ENCODE data around the gene ZNF491. TPM values are rescaled to one million over a fixed set of nuclear protein-coding genes. Genes with fewer than 3 reads are reported as not detected.

Gene ZNF491
- total RNA-seq, 1 experiment from 2014 or later: not detected

DNA sequence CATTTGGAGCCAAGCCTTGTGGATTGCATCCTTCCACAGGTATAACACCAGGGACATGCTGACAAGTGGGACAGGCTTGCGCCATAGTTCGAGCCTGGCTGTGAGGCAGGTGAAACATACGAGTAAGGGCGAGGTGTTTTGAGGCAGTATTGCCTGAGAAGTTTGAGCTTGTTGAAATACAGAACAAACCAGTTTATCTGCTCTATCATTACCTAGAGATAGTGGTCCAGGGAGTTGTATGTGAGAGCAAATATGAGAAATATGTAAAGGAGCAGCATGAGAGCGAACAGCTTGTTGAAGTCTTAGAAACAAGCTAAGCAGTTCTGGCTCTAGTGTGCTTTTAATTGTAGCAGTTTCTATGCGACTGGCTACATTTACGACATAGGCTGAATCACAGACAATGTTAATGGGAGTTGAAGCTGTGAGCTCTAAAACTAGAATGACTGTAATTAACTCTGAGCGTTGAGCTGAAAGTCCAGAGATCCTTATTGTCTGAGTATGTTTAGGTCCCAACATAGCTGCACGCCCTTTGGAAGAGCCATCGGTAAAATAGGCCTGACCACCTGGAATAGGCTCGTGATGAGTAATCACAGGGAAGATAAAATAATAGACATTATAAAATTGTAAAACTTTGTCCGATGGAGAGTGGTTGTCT lies 58.4 kb downstream of the ZNF491 start:
- H3K9ac ChIP-seq (ENCODE audit: low read length): no peak overlapping the region
- ChIA-PET CTCF (no interaction called here), RAD21 (ENCODE audit: low non-redundant PET in 1 of 2, low total read pairs in 2 of 2, uncharacterized antibody in 2 of 2, unreplicated experiment in 2 of 2) (no interaction called here), POLR2A (no interaction called here)
- no peak overlapping the region for H3K4me3 ChIP-seq (replicated peaks in 1 of 2; ENCODE audit: low read depth in 1 of 2, low read length in 2 of 2)
- no TSS peak for BruUV-seq (replicated peaks)
- no peak overlapping the region for H3K27ac ChIP-seq (ENCODE audit: low read depth, low read length)
- DNase-seq (ENCODE audit: low read depth, low spot score) (no peak), ATAC-seq (no peak)
- intact Hi-C loops (cut with micrococcal nuclease): no loop called here
- no peaks in the 10 kb centered on the region for H3K4me1 ChIP-seq (ENCODE audit: control insufficient read depth in 1 of 2, insufficient read depth in 2 of 2, low read length in 2 of 2)
- H4K20me1 ChIP-seq (ENCODE audit: insufficient read depth): no peaks in the 10 kb centered on the region
- H3K36me3 ChIP-seq (ENCODE audit: control insufficient read depth in 1 of 2, insufficient read depth in 2 of 2, low read length in 2 of 2): no peaks in the 10 kb centered on the region
- peaks cover 0 to 4% of the 10 kb centered on the region in 2 experiments; a peak in 1 of 4 replicates for H3K9me3 ChIP-seq (ENCODE audit: control insufficient read depth in 1 of 2, insufficient read depth in 1 of 2, low read depth in 1 of 2, low read length in 2 of 2)
- H3K27me3 ChIP-seq (ENCODE audit: insufficient read depth, low read length): no peaks in the 10 kb centered on the region
- no peak overlapping the region for H2AFZ ChIP-seq (ENCODE audit: low read depth, low read length, poor library complexity, severe bottlenecking)
- H3K4me2 ChIP-seq (ENCODE audit: low read length): no peak overlapping the region
- H3K9me2 ChIP-seq (ENCODE audit: insufficient read depth): no peaks in the 10 kb centered on the region
- no peaks in the 10 kb centered on the region for H3K79me2 ChIP-seq (ENCODE audit: insufficient read depth, low read length)
- TF ChIP-seq ELF1 (IDR thresholded peaks at IDR 0.05; ENCODE audit: borderline replicate concordance, low read depth) (no peak), ZNF274 (IDR thresholded peaks at IDR 0.05; ENCODE audit: low read depth, low read length) (no peak), FOSL1 (IDR thresholded peaks at IDR 0.05; ENCODE audit: low read depth) (no peak), RAD21 (IDR thresholded peaks at IDR 0.05; ENCODE audit: low read depth) (no peak), CBX3 (IDR thresholded peaks at IDR 0.05; ENCODE audit: low read depth) (no peak), CEBPB (IDR thresholded peaks at IDR 0.05; ENCODE audit: low read depth) (no peak), YY1 (IDR thresholded peaks at IDR 0.05; ENCODE audit: extremely low read depth, insufficient replicate concordance, low read depth, low read length) (no peak), POLR2AphosphoS5 (IDR thresholded peaks at IDR 0.05; ENCODE audit: low read depth, low read length) (no peak), EGR1 (IDR thresholded peaks at IDR 0.05; ENCODE audit: low read depth) (no peak)
- TF ChIP-seq, protein P1, sequence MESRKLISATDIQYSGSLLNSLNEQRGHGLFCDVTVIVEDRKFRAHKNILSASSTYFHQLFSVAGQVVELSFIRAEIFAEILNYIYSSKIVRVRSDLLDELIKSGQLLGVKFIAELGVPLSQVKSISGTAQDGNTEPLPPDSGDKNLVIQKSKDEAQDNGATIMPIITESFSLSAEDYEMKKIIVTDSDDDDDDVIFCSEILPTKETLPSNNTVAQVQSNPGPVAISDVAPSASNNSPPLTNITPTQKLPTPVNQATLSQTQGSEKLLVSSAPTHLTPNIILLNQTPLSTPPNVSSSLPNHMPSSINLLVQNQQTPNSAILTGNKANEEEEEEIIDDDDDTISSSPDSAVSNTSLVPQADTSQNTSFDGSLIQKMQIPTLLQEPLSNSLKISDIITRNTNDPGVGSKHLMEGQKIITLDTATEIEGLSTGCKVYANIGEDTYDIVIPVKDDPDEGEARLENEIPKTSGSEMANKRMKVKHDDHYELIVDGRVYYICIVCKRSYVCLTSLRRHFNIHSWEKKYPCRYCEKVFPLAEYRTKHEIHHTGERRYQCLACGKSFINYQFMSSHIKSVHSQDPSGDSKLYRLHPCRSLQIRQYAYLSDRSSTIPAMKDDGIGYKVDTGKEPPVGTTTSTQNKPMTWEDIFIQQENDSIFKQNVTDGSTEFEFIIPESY (IDR thresholded peaks at IDR 0.05; ENCODE audit: extremely low read depth, insufficient replicate concordance, low read length): no peak
- TF ChIP-seq, protein P2, sequence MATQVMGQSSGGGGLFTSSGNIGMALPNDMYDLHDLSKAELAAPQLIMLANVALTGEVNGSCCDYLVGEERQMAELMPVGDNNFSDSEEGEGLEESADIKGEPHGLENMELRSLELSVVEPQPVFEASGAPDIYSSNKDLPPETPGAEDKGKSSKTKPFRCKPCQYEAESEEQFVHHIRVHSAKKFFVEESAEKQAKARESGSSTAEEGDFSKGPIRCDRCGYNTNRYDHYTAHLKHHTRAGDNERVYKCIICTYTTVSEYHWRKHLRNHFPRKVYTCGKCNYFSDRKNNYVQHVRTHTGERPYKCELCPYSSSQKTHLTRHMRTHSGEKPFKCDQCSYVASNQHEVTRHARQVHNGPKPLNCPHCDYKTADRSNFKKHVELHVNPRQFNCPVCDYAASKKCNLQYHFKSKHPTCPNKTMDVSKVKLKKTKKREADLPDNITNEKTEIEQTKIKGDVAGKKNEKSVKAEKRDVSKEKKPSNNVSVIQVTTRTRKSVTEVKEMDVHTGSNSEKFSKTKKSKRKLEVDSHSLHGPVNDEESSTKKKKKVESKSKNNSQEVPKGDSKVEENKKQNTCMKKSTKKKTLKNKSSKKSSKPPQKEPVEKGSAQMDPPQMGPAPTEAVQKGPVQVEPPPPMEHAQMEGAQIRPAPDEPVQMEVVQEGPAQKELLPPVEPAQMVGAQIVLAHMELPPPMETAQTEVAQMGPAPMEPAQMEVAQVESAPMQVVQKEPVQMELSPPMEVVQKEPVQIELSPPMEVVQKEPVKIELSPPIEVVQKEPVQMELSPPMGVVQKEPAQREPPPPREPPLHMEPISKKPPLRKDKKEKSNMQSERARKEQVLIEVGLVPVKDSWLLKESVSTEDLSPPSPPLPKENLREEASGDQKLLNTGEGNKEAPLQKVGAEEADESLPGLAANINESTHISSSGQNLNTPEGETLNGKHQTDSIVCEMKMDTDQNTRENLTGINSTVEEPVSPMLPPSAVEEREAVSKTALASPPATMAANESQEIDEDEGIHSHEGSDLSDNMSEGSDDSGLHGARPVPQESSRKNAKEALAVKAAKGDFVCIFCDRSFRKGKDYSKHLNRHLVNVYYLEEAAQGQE (IDR thresholded peaks at IDR 0.05; ENCODE audit: low read depth): no peak

Other genes starting within 250 kb of the ZNF491 start
- gene ELOF1, start 239.3 kb upstream of the ZNF491 start, total RNA-seq (2021; ENCODE audit: unreplicated experiment): 74.5 TPM
- gene ACP5, start 220.9 kb upstream of the ZNF491 start, total RNA-seq (2021; ENCODE audit: unreplicated experiment): 1.2 TPM
- gene ZNF627, start 201.0 kb upstream of the ZNF491 start, total RNA-seq (2021; ENCODE audit: unreplicated experiment): 14.8 TPM
- 4.7 TPM for gene ZNF823, start 59.6 kb upstream of the ZNF491 start, total RNA-seq (2021; ENCODE audit: unreplicated experiment)
- 1.1 TPM for gene ZNF441, start 31.5 kb upstream of the ZNF491 start, total RNA-seq (2021; ENCODE audit: unreplicated experiment)
- 11.4 TPM for gene ZNF440, start 15.8 kb downstream of the ZNF491 start, total RNA-seq (2021; ENCODE audit: unreplicated experiment)
- gene ZNF439, start 50.2 kb downstream of the ZNF491 start, total RNA-seq (2021; ENCODE audit: unreplicated experiment): not detected
- gene ZNF69, start 89.3 kb downstream of the ZNF491 start, total RNA-seq (2021; ENCODE audit: unreplicated experiment): not detected
- 9.3 TPM for gene ZNF700, start 126.6 kb downstream of the ZNF491 start, total RNA-seq (2021; ENCODE audit: unreplicated experiment)
- not detected for gene ZNF763, start 166.5 kb downstream of the ZNF491 start, total RNA-seq (2021; ENCODE audit: unreplicated experiment)
- gene ZNF433, start 237.2 kb downstream of the ZNF491 start, total RNA-seq (2021; ENCODE audit: unreplicated experiment): not detected

All from HCT116 (cell line).